Measurements from ENCODE around the gene NECAB2.

Gene NECAB2

DNA sequence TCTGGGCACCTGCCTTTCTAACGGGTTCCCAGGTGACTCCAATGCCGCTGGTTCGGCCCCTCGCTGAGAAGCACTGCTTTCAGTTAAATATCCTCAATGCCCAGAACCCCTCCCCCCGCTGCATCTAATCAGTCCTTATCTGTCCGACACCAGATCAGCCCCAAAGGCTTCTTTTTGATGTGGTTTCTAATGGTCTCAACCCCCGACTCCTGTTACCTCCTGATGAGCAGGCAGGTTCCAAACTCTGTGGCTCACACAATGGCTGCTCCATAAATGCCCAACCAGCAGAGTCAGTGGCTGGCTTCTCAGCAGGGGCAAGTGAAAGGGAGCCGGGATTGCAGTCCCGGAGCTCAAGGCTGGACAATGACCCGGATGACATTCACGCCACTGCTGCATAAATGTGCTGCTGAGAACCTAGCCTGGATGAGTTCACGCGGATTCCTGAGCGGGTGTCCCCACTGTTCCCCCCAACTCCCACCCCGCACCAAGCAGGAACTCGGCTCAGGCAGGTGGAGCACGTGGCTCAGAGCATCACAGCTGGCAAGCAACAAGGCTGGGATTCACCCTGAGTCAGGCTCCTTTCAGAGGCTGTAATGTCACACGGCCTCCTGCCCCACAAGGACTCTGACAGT is 75.6 kb downstream of the NECAB2 start (continued):
- TF ChIP-seq ZNF565 (CRISPR knock-in tag; conservative IDR thresholded peaks at IDR 0.05; ENCODE audit: low read depth) (no peak), OSR1 (CRISPR knock-in tag; IDR thresholded peaks at IDR 0.05) (no peak), TSHZ2 (CRISPR knock-in tag; IDR thresholded peaks at IDR 0.05) (no peak), RARB (CRISPR knock-in tag; IDR thresholded peaks at IDR 0.05) (no peak), SNAI2 (CRISPR knock-in tag; IDR thresholded peaks at IDR 0.05) (no peak), ISL1 (CRISPR knock-in tag; IDR thresholded peaks at IDR 0.05) (no peak), CSDC2 (CRISPR knock-in tag; IDR thresholded peaks at IDR 0.05) (no peak)

DNA sequence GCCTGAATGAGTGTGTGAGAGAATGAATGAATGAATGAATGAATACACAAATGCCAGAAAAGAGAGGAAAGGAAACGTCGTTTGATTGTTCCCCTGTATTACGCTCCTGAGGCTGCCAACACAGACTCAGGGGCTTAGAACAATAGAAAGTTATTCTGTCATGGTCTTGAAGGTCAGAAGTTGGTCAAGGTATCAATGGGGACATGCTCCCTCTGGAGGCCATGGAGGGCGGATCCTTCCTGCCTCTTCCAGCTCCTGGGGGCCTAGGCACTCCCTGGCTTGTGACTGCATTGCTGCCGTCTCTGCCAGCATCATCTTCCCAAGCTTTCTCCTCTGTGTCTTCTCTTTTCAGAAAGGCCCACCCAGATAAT is 76.1 kb downstream of the NECAB2 start:
- peak; percentile 82 for ATAC-seq

More for the DNA sequence above, 76.1 kb downstream of the NECAB2 start:
- TF ChIP-seq SNAI2 (CRISPR knock-in tag; IDR thresholded peaks at IDR 0.05) (no peak), ZC3H10 (CRISPR knock-in tag; IDR thresholded peaks at IDR 0.05) (no peak), TSHZ2 (CRISPR knock-in tag; IDR thresholded peaks at IDR 0.05) (no peak), CREB5 (CRISPR knock-in tag; IDR thresholded peaks at IDR 0.05; ENCODE audit: low read depth) (no peak), POU6F1 (CRISPR knock-in tag; IDR thresholded peaks at IDR 0.05; ENCODE audit: borderline replicate concordance, low read depth) (no peak), ARNTL (CRISPR knock-in tag; IDR thresholded peaks at IDR 0.05; ENCODE audit: borderline replicate concordance, low read depth) (no peak), GLIS3 (CRISPR knock-in tag; IDR thresholded peaks at IDR 0.05) (no peak), CSDC2 (CRISPR knock-in tag; IDR thresholded peaks at IDR 0.05) (no peak), ZNF565 (CRISPR knock-in tag; conservative IDR thresholded peaks at IDR 0.05; ENCODE audit: low read depth) (no peak), TCF4 (CRISPR knock-in tag; IDR thresholded peaks at IDR 0.05; ENCODE audit: borderline replicate concordance) (no peak), CSRNP3 (CRISPR knock-in tag; IDR thresholded peaks at IDR 0.05) (no peak), ZFP3 (CRISPR knock-in tag; IDR thresholded peaks at IDR 0.05) (no peak), RARB (CRISPR knock-in tag; IDR thresholded peaks at IDR 0.05) (no peak), ZNF70 (CRISPR knock-in tag; IDR thresholded peaks at IDR 0.05) (no peak), ISL1 (CRISPR knock-in tag; IDR thresholded peaks at IDR 0.05) (no peak)
- TF ChIP-seq, protein P1, sequence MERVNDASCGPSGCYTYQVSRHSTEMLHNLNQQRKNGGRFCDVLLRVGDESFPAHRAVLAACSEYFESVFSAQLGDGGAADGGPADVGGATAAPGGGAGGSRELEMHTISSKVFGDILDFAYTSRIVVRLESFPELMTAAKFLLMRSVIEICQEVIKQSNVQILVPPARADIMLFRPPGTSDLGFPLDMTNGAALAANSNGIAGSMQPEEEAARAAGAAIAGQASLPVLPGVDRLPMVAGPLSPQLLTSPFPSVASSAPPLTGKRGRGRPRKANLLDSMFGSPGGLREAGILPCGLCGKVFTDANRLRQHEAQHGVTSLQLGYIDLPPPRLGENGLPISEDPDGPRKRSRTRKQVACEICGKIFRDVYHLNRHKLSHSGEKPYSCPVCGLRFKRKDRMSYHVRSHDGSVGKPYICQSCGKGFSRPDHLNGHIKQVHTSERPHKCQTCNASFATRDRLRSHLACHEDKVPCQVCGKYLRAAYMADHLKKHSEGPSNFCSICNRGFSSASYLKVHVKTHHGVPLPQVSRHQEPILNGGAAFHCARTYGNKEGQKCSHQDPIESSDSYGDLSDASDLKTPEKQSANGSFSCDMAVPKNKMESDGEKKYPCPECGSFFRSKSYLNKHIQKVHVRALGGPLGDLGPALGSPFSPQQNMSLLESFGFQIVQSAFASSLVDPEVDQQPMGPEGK (CRISPR knock-in tag; IDR thresholded peaks at IDR 0.05; ENCODE audit: borderline replicate concordance), result no peak
